Neutrophil (primary cell): Measurements from ENCODE around the gene C4orf54.

Experiments used
- H3K27ac ChIP-seq: fragments of 200-600 bp; sonication (generic); 2 replicates; pipeline ENCODE4 v1.5.1; 2016; ENCODE audit warnings: mild to moderate bottlenecking, moderate library complexity
- H3K27me3 ChIP-seq: fragments of 200-600 bp; sonication (generic); 2 replicates; pipeline ENCODE4 v1.6.0; 2016; ENCODE audit warnings: mild to moderate bottlenecking
- H3K36me3 ChIP-seq: fragments of 200-600 bp; sonication (generic); 2 replicates; pipeline ENCODE4 v1.5.1; 2017
- H3K4me1 ChIP-seq, 2 experiments: fragments of 200-600 bp in 1 of 2; sonication (generic) in 1 of 2; 1 replicate in 1 of 2; 2 replicates in 1 of 2; pipeline versions ENCODE4 v1.5.1 to v1.6.1; 2013 to 2016; ENCODE audit warnings: low read depth in 1 of 2, low read length in 1 of 2, mild to moderate bottlenecking in 1 of 2, moderate library complexity in 1 of 2; ENCODE audit not compliant: control insufficient read depth in 1 of 2, insufficient read depth in 1 of 2
- H3K4me3 ChIP-seq, 2 experiments: fragments of 200-600 bp in 1 of 2; sonication (generic) in 1 of 2; 1 replicate in 1 of 2; 2 replicates in 1 of 2; pipeline ENCODE4 v1.5.1; 2013 to 2016; ENCODE audit warnings: low read depth in 1 of 2, low read length in 1 of 2, mild to moderate bottlenecking in 1 of 2, moderate library complexity in 1 of 2
- H3K9me3 ChIP-seq: fragments of 200-600 bp; sonication (generic); 2 replicates; pipeline ENCODE4 v1.5.1; 2016
- TF ChIP-seq, protein P1 (sequence below): fragments of 200-600 bp; sonication (generic); IDR thresholded peaks from 2 replicates; pipeline ENCODE4 v1.5.1; 2016; ENCODE audit warnings: antibody characterized with exemption

Gene C4orf54

DNA sequence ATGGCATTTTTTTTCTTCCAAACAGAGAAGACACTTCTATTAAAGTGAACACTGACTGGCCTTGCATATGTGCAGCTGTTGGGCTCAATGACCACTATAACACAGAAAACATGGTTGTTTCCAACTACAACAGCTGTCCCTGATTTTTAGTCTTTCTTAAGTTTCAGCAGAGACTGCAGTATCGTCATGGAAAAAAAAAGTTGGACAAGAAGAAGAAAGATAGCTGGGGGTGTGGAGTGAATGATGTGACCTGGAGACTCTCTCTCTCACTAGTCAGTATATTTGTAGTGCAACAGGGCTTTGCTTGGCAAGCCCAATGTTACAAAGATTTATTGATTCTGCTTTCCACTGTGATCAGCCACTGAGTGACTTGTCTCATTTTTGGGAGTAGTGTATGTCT is 29.5 kb upstream of the C4orf54 start:
- Histone ChIP-seq H3K27ac (no peak overlapping the region), H3K9me3 (no peaks in the 10 kb centered on the region), H3K4me3 (no peak overlapping the region), H3K4me1 (no peaks in the 10 kb centered on the region), H3K36me3 (no peaks in the 10 kb centered on the region), H3K27me3 (no peaks in the 10 kb centered on the region)
- TF ChIP-seq, protein P1, sequence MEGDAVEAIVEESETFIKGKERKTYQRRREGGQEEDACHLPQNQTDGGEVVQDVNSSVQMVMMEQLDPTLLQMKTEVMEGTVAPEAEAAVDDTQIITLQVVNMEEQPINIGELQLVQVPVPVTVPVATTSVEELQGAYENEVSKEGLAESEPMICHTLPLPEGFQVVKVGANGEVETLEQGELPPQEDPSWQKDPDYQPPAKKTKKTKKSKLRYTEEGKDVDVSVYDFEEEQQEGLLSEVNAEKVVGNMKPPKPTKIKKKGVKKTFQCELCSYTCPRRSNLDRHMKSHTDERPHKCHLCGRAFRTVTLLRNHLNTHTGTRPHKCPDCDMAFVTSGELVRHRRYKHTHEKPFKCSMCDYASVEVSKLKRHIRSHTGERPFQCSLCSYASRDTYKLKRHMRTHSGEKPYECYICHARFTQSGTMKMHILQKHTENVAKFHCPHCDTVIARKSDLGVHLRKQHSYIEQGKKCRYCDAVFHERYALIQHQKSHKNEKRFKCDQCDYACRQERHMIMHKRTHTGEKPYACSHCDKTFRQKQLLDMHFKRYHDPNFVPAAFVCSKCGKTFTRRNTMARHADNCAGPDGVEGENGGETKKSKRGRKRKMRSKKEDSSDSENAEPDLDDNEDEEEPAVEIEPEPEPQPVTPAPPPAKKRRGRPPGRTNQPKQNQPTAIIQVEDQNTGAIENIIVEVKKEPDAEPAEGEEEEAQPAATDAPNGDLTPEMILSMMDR = no peak

DNA sequence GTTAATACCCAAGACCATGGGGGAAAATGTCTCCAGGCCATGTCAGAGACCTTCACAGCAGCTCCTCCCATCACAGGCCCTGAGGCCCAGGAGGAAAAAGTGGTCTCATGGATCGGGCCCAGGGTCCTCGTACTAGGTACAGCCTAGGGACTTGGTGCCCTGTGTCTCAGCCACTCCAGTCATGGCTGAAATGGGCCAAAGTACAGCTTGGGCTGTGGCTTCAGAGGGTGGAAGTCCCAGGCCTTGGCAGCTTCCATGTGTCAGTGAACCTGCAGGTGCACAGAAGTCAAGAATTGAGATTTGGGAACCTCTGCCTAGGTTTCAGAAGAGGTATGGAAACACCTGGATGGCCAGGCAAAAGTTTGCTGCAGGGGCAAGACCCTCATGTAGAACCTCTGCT is 27.6 kb upstream of the C4orf54 start:
- TF ChIP-seq, protein P1 = no peak
- Histone ChIP-seq H3K27ac (no peak overlapping the region), H3K4me3 (no peak overlapping the region), H3K36me3 (no peaks in the 10 kb centered on the region), H3K9me3 (no peaks in the 10 kb centered on the region), H3K27me3 (no peaks in the 10 kb centered on the region), H3K4me1 (no peaks in the 10 kb centered on the region)

DNA sequence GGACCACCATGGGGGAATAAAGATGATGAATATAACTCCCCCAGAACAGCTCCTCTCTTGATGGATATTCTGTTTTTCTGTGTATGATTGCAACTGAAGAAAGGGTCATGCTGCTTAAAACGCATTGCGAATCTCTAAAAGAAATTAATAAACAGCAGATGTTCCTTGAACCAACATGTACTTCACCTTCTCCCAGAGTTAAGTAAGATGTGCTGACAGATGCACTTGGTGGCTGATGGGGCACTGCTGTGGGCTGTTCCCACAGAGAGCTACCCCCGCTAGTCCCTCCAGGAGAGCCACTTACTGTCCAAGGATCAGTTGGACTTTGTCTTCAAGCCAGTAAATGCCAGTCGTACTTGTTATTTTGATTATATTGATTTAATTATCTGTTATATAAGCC is 26.3 kb upstream of the C4orf54 start:
- TF ChIP-seq, protein P1 = no peak
- no peaks in the 10 kb centered on the region for H3K9me3 ChIP-seq
- no peak overlapping the region for H3K27ac ChIP-seq
- H3K4me3 ChIP-seq = no peak overlapping the region
- no peaks in the 10 kb centered on the region for H3K27me3 ChIP-seq
- H3K4me1 ChIP-seq = no peaks in the 10 kb centered on the region
- H3K36me3 ChIP-seq = no peaks in the 10 kb centered on the region

DNA sequence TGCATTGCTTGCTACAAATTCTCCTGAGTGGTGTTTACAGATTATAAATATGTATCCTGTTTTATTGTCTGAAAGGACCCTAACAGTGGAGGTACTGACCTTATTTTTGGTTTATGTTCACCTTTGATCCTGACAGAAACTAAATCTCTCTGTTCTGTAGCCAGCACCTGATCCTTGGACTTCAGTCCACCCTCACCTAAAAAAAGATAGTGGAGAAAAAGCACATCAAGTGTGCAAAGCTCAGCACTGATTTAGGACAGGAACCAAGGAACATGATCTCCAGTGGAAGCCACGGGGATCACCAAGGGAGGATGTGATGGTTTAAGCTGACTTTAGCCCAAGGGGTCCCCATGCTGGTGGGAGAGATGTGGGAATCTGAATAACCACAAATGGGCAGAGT is 22.3 kb upstream of the C4orf54 start:
- TF ChIP-seq, protein P1 = no peak

DNA sequence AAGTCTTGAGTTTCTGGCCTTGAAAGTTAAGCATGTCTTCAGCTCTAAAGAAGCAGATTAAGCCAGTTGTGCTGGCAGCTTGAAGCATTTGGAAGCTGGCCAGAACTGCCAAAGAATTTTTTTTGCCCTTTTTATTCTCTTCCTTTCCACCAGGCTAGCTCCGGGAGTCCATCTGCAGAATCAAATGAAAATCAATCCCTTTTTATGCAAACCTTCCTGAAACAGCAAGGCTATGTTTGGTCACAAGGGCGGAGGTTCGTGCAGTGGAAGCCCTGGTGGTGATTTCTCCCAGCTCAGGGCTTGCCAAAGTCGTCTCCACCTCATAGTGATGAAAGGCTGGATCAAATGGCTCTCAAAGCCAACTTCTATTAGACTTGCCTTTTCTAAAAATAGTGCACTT is 21.6 kb upstream of the C4orf54 start:
- no peaks in the 10 kb centered on the region for H3K36me3 ChIP-seq
- H3K4me3 ChIP-seq = no peak overlapping the region
- H3K4me1 ChIP-seq = no peaks in the 10 kb centered on the region
- H3K9me3 ChIP-seq = no peaks in the 10 kb centered on the region
- TF ChIP-seq, protein P1 = no peak
- no peaks in the 10 kb centered on the region for H3K27me3 ChIP-seq
- H3K27ac ChIP-seq = no peak overlapping the region

More for the DNA sequence above, 22.3 kb upstream of the C4orf54 start:
- H3K36me3 ChIP-seq = no peaks in the 10 kb centered on the region
- H3K4me3 ChIP-seq = no peak overlapping the region
- H3K9me3 ChIP-seq = no peaks in the 10 kb centered on the region
- no peaks in the 10 kb centered on the region for H3K4me1 ChIP-seq
- no peak overlapping the region for H3K27ac ChIP-seq
- no peaks in the 10 kb centered on the region for H3K27me3 ChIP-seq

DNA sequence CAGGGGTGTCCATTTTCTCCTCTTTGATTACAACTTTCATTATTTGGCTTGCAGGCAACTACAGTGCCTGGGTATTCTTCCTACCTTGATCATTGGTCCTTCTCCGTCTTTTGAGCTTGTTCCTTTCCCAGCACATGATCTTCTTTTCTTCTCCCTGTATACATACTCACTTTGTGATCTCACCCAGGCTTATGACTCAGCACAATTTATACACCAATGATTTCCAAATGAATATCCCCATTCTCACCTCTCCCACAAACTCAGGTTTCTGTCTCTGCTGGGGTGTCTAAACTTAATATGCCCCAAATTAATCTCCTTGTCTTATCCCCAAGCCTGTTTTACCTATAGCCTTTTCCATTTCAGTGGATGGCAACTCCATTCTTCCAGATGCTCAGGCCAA is 19.5 kb upstream of the C4orf54 start:
- Histone ChIP-seq H3K4me1 (no peaks in the 10 kb centered on the region), H3K36me3 (no peaks in the 10 kb centered on the region), H3K27ac (no peak overlapping the region), H3K27me3 (no peaks in the 10 kb centered on the region), H3K4me3 (no peak overlapping the region), H3K9me3 (no peaks in the 10 kb centered on the region)
- TF ChIP-seq, protein P1 = no peak
